Activated CD4-positive, CD25-positive, alpha-beta regulatory T cell treated with anti-CD3 and anti-CD28 coated beads, Interleukin-2, amount 50 U/mL, for 16 hours (primary cell): ENCODE data around the gene KIF3B.
"Not testable (repeated sequence)": the region's sequence is repeated elsewhere in the genome, so short reads cannot be mapped to it uniquely, and the experiment has no call there.

Experiments
- DNase-seq: peaks from one replicate; pipeline ENCODE4 v3.0.0-alpha.2; 2020; ENCODE audit warnings: low read depth, low spot score

KIF3B gene

DNA sequence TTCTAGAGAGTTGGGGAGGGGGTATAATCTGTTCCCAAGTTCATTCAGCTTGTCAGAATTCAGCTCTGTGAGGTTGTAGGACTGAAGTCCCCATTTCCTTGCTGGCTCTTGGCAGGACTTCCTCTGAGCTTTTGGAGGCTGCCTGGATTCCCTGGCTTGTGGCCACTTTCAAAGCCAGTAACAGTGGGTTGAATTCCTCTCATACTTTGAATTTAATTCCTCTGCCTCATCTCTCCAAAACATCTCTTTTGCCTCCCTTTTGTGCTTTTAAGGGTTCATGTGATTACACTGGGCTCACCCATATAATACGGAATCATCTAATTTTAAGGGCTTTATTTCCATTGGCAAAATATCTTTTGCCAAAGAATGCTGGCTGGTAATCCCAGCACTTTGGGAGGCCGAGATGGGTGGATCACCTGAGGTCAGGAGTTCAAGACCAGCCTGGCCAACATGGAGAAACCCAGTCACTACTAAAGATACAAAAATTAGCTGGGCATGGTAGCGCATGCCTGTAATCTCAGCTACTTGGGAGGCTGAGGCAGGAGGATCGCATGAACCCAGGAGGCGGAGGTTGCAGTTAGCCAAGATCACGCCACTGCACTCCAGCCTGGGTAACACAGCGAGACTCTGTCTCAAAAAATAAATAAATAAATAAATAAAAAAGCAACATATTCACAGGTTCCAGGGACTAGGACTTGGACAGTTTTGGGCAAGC, 78.6 kb downstream of the KIF3B start:
- DNase-seq: not testable (repeated sequence)

DNA sequence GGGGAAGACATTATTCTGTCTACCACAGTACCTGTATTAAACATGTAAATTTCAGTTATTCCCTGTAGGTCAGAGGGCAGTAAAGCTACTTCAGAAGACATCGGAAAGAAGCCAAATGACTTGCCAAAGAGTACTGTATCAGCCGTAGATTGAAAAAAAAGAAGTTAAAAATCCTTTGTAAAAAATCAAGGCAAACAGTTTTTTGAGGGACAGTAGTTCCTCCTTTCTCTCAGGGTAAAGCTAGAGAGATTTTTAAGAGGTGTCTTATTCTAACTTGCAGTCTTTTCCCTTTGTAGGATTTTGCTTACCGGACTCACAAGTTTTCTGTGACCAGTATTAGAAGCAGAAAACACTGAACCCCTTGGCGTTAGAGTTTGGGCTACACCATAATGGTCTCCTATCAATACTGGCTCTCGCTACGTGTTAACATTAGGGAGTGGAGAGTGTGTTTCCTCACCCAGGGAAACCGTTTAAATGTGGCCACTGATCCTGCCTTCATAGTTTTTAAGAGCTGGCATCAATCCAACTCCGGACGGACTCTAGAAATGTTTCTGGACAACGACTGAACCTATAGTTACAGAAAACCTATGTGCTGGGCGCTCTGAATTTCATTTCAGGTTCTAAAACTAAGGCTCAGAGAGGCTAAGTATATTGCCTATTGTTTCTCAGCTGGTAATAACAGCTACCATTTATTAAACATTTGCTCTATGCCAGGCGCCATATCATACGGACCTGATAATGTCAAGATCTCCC, 79.3 kb downstream of the KIF3B start:
- no peak for DNase-seq

DNA sequence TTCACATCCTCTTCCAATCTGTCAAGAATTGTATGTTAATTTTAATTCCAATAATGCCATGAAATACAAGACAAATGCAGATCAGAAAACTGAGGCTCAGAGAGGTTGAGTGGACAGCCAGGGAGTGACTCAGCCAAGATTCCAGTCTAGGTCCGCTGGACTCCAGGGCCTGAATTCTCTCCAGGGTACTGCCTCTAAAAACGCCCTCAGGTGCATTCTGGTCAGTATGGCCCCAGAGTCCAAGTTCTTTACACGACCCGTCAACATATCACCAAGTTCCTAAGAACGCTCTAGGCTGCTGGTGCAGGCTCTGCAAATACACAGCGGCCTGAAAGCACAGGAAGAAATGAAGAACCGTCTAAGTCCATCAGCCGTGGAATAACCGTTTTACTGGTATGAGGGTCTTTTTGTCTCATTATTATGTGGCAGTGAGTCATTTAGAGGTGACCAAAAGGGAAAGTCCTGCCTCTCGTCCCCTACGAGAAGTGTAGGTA, 80.0 kb downstream of the KIF3B start:
- DNase-seq: no peak

DNA sequence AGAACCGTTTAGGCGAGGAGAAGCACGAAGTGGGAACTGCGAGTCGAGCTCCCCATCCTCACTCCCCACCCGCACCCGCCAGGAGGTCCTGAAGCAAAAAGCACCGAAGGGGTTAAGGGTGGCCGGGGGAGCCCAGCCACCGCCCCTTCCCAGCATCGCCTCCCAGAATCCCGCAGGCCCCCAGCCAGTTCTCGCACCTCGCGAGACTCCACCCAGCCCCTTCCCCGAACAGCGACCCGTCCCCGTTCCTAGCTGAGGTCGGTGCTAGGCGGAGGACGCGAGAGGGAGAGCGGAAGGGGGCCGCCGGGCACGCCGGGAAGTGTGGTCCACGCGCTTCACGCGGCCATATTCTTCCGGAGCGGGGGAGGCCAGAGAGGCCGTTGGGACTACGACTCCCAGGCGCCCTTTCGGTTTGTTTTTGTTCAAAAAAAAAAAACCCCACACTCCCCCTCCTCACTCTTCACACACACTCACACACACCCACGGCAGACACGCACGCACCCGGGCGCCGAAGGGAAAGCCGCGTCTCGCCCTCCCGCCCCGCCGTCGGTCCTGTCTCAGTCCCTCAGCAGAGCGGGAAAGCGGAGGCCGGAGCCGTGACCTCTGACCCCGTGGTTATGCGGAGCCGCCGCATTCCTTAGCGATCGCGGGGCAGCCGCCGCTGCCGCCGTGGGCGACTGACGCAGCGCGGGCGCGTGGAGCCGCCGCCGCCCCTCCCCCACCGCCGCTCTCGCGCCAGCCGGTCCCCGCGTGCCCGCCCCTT, 80.6 kb downstream of the KIF3B start, which contains the start of gene ASXL1:
TSS of gene ASXL1 (plus strand) at position 463 of the 763 bp plus-strand sequence. CDS start 445 bp downstream, outside the sequence.
- peak; percentile 89 for DNase-seq

DNA sequence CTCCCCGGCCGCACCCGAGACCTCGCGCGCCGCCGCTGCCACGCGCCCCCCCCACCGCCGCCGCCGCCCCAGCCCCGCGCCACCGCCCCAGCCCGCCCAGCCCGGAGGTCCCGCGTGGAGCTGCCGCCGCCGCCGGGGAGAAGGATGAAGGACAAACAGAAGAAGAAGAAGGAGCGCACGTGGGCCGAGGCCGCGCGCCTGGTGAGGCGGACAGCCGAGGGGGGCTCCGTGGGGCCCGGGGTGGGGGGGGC, 81.1 kb downstream of the KIF3B start:
- no peak for DNase-seq

GRCh38 chr20:32358883-32359632, 81.6 kb downstream of the KIF3B start:
- peak; percentile 61 for DNase-seq

GRCh38 chr20:32359633-32360332, 82.3 kb downstream of the KIF3B start:
- DNase-seq: no peak

DNA sequence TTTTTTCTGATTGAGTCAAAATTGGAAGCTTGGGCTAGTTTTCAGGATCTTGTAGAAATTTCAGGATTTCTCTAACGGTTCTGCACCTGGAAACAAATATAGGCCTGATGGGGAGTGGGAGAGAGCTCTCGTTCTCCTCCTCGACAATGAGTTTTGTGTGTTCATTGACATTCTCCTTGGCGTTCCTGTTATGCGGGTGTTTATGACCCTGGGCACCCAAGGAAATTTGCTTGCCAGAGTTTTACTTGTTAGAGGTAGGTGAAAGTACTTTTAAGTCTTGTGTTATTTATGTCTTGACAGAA, 82.8 kb downstream of the KIF3B start:
- no peak for DNase-seq

- no peak for DNase-seq
Measured at GRCh38 chr20:32362901-32363364, 85.5 kb downstream of the KIF3B start.

DNA sequence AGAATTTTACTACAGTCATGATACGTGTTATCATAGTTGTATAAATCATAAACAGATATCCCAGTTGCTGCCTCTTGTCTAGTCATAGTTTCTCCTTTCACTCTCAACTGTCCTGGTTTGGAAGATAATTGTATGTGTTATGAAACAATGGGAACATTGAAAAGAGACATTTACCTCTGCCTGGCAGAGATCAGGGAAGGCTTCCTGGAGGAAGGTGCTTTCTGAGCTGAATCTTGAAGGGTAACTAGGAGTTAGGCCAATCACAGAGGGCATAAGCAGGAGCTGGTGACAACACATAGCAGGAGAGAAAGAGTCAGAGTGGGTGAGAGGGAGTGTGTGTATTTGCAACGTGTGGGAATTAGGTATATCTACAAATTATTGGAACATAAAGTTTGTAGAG, 86.0 kb downstream of the KIF3B start:
- no peak for DNase-seq

GRCh38 chr20:32364554-32365208, 87.2 kb downstream of the KIF3B start:
- DNase-seq: no peak

- no peak for DNase-seq
Measured at GRCh38 chr20:32365564-32365963, 88.1 kb downstream of the KIF3B start.

- no peak for DNase-seq
Measured at GRCh38 chr20:32366380-32366779, 88.9 kb downstream of the KIF3B start.

- DNase-seq: no peak
Measured at GRCh38 chr20:32368323-32368722, 90.9 kb downstream of the KIF3B start.

- no peak for DNase-seq
Measured at GRCh38 chr20:32368925-32369324, 91.5 kb downstream of the KIF3B start.

DNA sequence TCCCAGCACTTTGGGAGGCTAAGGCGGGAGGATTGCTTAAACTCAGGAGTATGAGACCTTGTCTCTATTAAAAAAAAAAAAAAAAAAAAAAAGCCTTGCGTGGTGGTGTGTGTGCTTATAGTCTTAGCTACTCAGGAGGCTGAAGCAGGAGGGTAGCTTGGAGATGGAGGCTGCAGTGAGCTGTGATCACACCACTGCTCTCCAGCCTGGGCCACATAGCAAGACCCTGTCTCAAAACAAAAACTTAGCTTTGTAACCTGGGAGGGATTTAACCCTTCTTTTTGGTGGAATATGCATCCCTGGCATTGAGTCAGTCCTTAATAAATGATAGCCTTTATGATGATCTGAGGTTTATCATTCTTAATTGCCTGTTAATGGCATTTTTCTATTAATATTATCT, 93.4 kb downstream of the KIF3B start:
- DNase-seq: no peak

DNA sequence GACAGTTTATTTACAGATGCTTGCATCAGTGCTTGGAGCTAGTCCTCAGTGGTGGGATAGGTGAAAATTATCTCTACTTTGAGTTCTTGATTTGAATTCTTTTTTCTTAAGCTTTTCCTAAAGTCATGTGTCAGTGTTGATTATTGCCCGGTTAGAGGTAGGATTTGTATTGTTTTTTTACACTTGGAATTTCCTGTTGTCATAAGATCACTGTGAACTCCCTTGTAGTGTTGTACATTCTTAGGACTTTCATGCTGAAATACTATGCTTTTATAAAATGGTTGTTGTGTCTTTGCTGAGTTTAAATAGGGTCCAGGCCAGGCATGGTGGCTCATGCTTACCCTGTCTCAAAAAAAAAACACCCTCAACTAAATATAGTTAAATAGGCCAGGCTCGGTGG, 101.0 kb downstream of the KIF3B start:
- DNase-seq: no peak

- not testable (repeated sequence) for DNase-seq
Measured at GRCh38 chr20:32380037-32380436, 102.6 kb downstream of the KIF3B start.

- DNase-seq: no peak
Measured at GRCh38 chr20:32380745-32381144, 103.3 kb downstream of the KIF3B start.

- no peak for DNase-seq
Measured at GRCh38 chr20:32382102-32382950, 104.9 kb downstream of the KIF3B start.
